Osteocyte (in vitro differentiated cells): ENCODE data around the gene AHCYL1. TPM values are rescaled to one million over a fixed set of nuclear protein-coding genes. Genes with fewer than 3 reads are reported as not detected.

Source experiments
- DNase-seq: peaks from one replicate; pipeline ENCODE4 v3.0.0; 2021; ENCODE audit warnings: mixed read lengths; ENCODE audit not compliant: unreplicated experiment; ENCODE audit errors: extremely low spot score
- H3K27ac Mint-ChIP-seq: one replicate; pipeline ENCODE4 v1.8.0; 2021; ENCODE audit warnings: mild to moderate bottlenecking, mixed read lengths; ENCODE audit not compliant: unreplicated experiment
- H3K27me3 Mint-ChIP-seq: one replicate; pipeline ENCODE4 v1.8.0; 2021; ENCODE audit warnings: mixed read lengths; ENCODE audit not compliant: unreplicated experiment
- H3K36me3 Mint-ChIP-seq: one replicate; pipeline ENCODE4 v1.8.0; 2021; ENCODE audit warnings: mixed read lengths; ENCODE audit not compliant: unreplicated experiment
- H3K4me1 Mint-ChIP-seq: one replicate; pipeline ENCODE4 v1.8.0; 2021; ENCODE audit warnings: mixed read lengths; ENCODE audit not compliant: unreplicated experiment
- H3K4me3 Mint-ChIP-seq: one replicate; pipeline ENCODE4 v1.8.0; 2021; ENCODE audit warnings: mild to moderate bottlenecking, moderate library complexity, mixed read lengths; ENCODE audit not compliant: unreplicated experiment
- H3K9me3 Mint-ChIP-seq: one replicate; pipeline ENCODE4 v1.8.0; 2021; ENCODE audit warnings: mixed read lengths; ENCODE audit not compliant: unreplicated experiment
- CTCF ChIP-seq: fragments of 200-600 bp; sonication (generic); IDR thresholded peaks from 2 replicates; pipeline ENCODE4 v1.5.0; 2021; ENCODE audit warnings: antibody characterized with exemption, mild to moderate bottlenecking, moderate library complexity
- total RNA-seq: library from RNA; stranded (reverse); gene quantifications from 2 replicates; pipeline ENCODE4 v1.2.1, GENCODE V29; 2021

Gene AHCYL1
- total RNA-seq, 1 donor from 2014 or later: 79.3 TPM

DNA sequence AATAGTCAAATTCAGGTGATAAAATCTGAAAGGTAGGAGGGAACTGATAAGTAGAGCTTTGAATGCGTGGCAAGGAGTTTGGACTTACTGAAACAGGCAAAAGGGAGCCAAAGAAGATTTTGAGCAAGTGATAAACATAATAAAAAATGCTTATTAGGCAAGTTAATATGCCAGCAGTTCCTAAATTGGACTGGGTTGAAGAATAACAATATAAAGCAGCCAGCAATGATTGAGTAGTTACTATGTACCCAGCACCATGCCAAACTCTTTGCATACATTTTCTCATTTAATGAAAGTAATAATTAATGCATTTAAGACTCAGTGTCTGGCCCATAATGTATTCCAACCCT is 23.8 kb upstream of the AHCYL1 start:
- peaks cover 8% of the 10 kb centered on the region for H3K9me3 Mint-ChIP-seq
- peak overlapping the region; percentile 12 for H3K4me3 Mint-ChIP-seq
- H3K27me3 Mint-ChIP-seq: no peaks in the 10 kb centered on the region
- no peak for TF ChIP-seq CTCF
- H3K36me3 Mint-ChIP-seq: no peaks in the 10 kb centered on the region
- no peak for DNase-seq
- peaks cover 41% of the 10 kb centered on the region for H3K4me1 Mint-ChIP-seq
- peak overlapping the region; percentile 76 for H3K27ac Mint-ChIP-seq

DNA sequence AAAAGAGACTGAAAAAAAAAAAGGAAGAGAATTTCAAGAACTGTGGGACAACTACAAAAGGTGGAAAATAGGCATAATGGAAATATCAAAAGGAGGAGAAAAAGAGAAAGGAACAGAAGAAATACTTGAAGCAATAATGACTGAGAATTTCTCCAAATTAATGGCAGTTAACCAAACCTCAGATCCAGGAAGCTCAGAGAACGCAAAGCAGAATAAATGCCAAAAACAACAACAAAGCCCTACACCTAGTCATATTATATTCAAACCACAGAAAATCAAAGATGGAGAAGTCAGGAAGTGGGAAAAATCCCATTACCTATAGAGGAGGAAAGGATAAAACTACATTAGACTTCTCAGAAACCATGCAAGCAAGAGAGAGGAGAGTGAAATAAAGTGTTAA is 20.7 kb upstream of the AHCYL1 start:
- Mint-ChIP-seq H3K27me3 (no peaks in the 10 kb centered on the region), H3K4me3 (no peak overlapping the region), H3K27ac (no peak overlapping the region), H3K9me3 (peaks cover 8% of the 10 kb centered on the region), H3K36me3 (no peaks in the 10 kb centered on the region), H3K4me1 (peaks cover 38% of the 10 kb centered on the region)
- TF ChIP-seq CTCF: no peak
- no peak for DNase-seq

- H3K36me3 Mint-ChIP-seq: no peaks in the 10 kb centered on the region
- no peak overlapping the region for H3K4me3 Mint-ChIP-seq
- TF ChIP-seq CTCF: no peak
- peaks cover 8% of the 10 kb centered on the region for H3K9me3 Mint-ChIP-seq
- no peak overlapping the region for H3K27ac Mint-ChIP-seq
- H3K27me3 Mint-ChIP-seq: no peaks in the 10 kb centered on the region
- peaks cover 8% of the 10 kb centered on the region for H3K4me1 Mint-ChIP-seq
- DNase-seq: no peak
Measured at GRCh38 chr1:109969146-109969829, 15.3 kb upstream of the AHCYL1 start.

- Mint-ChIP-seq H3K4me3 (no peak overlapping the region), H3K27ac (no peak overlapping the region), H3K27me3 (no peaks in the 10 kb centered on the region), H3K9me3 (peaks cover 7% of the 10 kb centered on the region), H3K36me3 (no peaks in the 10 kb centered on the region), H3K4me1 (peaks cover 8% of the 10 kb centered on the region)
- no peak for TF ChIP-seq CTCF
- DNase-seq: no peak
Measured at GRCh38 chr1:109969907-109970306, 14.7 kb upstream of the AHCYL1 start.

- TF ChIP-seq CTCF: no peak
Measured at GRCh38 chr1:109971559-109971958, 13.0 kb upstream of the AHCYL1 start.

More at GRCh38 chr1:109971559-109971958, 13.0 kb upstream of the AHCYL1 start:
- no peaks in the 10 kb centered on the region for H3K9me3 Mint-ChIP-seq
- H3K4me3 Mint-ChIP-seq: no peak overlapping the region
- DNase-seq: no peak
- no peaks in the 10 kb centered on the region for H3K36me3 Mint-ChIP-seq
- no peaks in the 10 kb centered on the region for H3K27me3 Mint-ChIP-seq
- no peak overlapping the region for H3K27ac Mint-ChIP-seq
- peaks cover 16% of the 10 kb centered on the region for H3K4me1 Mint-ChIP-seq
